ENCODE results near the gene SLAMF9.

Gene SLAMF9

DNA sequence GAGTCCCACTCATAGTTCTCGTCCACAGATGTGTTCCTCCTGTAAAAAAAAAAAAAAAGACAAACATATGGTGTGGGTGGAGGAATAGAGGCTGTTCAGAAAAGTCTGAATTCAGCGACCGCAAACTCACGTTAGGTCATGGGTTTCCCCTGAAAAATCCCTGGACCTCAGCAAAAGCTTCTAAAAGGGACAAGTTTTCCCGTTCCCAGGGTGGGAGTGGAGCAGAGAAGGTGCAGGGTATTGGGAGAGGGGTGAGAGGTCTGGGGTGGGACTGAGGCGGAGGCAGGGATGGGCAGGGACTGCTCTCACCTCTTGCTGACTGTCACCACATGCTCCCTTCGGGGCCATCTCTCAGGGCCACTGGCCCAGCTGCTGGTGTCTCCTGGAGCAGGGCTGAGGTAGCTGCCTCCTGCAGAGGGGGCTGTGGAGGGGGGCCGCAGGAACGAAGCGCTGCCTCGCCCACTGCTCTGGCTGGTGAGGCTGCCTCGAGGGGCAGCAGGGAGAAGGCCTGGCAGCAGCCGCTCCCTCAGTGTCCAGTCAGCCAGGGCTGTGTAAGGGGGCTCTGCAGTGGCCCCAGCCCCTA is 26.1 kb downstream of the SLAMF9 start:
- DNase-seq: no peak
- in situ Hi-C loops (cut with HindIII; ENCODE audit: low pct_ligation_motif_present, low pct_unique_long_range_greater_than_20kb, low sequenced_read_pairs): no loop called here

DNA sequence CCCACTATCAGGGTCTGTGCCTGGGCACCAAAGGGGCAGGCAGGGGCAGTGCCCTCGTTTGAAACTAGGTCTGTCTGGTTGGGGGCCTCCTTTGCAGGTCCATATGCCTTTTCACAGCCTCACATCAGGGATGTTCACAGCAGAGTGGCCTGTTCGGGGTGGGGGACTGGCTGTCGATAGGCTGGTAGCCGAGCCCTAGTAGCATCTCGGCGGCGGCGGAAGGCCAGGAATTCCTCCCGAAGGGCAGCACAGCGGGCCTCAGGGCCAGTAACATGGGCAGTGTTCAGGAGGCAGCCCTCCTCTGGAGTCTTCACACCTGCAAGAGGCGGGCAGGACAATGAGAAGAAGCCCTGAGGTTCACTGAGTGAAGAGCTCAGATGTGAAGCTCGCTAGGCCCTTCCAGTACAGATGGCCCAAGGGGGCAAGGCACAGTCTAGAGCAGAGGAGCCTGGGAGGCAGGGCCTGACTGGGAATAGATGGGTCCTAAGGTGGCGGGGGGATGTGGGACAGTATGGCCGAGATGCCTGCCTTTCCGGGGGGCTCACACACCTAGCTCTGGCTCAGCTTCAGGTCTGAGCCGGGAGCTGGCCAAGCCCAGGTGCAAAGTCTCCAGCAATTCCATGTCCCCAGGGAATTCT is 26.7 kb downstream of the SLAMF9 start:
- DNase-seq: no peak
- in situ Hi-C loops (cut with HindIII; ENCODE audit: low pct_ligation_motif_present, low pct_unique_long_range_greater_than_20kb, low sequenced_read_pairs): no loop called here

DNA sequence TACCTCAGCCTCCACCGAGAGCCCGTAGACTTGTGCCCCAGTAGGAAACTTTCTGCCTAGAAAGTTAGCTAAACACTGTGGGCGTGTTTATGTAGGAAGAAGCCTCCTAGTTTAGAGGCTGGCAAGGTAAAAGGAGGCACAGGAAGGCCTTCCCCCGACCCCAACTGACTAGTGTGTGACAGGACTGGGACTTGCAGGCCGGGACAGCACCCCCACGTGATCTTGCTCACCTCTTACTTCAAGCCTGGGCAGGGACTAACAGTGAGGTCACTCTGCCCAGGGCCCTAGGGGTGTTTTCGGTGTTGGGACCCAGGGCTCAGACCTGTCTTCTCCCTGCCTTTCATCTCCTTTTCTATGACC is 28.3 kb downstream of the SLAMF9 start:
- no peak for DNase-seq
- in situ Hi-C loops (cut with HindIII; ENCODE audit: low pct_ligation_motif_present, low pct_unique_long_range_greater_than_20kb, low sequenced_read_pairs): no loop called here

DNA sequence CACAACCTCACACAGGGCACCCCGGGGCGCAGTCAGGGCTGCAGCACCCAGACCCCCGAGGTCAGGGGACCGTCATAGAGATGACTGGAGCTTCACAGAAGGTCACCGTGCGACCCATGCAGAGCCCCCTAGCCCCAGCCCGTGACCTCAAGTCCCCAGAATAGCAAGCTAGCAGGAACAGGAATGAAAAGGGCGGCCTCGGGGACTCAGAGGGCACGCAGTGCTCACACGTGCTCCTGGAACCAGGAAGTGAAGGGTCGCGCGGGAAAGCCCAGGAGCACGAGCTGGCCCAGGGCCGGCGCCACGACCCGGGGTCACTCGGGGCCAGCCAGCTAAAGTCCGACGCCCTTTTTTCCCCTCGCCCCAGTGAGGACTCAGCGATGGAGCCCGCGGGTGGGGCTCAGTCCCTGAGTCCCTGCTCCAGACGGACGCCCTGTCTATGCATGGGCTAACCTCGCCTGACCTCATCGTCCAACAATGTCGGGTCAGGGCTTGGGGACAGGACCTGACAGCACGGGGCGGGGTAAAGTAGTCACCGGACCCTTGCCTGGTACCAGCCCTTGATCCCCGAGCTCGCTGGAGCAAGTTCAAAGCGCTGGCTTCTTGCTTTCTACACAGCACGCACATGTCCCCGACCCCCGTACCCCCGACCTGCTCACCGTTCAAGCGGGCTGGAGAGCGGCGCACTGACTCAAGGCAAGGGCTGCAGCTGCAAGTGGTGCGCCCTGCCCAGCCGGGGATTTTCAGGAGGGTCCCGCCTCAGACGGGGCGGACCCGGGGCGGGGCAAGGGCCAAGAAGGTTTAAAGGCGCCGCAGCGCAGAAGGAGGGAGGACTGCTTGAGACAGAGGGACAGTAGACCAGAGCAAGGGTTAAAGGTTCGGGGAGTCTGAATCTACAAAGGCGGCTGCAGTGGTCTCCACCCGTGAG is 29.0 kb downstream of the SLAMF9 start, which contains the start of gene TAGLN2:
TAGLN2 (minus strand) TSS at position 717 of the 928 bp plus-strand sequence. CDS start 4,998 bp downstream, outside the sequence.
- DNase-seq: peak; percentile 93
- in situ Hi-C loops (cut with HindIII; ENCODE audit: low pct_ligation_motif_present, low pct_unique_long_range_greater_than_20kb, low sequenced_read_pairs): no loop called here

DNA sequence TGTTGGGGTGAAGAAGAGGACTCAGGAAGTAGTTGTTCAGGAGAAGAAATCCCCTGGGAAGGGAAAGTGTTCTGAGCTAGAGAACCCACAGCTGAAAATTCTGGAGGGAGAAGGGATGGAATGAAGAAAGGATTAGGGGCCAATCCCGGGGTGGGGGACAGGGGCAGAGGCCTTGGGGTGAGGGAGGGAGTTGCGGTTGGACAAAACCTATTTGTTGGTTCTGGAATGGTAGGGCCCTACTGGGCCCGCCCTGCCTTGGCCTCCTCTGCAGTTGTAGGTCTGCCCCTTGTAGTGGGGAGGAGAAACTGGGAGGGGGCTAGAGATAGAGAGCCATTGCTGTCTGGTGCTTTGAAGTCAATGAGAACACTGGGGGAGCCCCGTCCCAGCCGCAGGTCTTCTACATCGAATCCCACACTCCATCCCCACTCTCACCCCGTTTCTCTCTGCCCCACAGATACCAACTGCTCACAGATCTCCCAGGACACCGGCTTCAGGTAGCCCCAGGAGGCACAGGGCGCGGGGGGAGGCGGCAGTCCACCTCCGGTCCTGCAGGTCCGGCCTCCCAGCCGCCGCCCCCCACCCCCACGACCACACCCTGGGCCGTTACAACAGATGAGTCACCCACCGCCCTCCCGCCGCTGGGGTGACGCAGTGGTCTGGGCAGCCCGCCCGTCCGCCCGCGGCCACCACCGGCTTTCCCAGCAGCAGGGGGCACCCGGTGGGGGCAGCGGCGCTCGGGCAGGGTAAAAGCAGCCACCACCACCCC is 29.8 kb downstream of the SLAMF9 start:
- DNase-seq: peak; percentile 92
- in situ Hi-C loops (cut with HindIII; ENCODE audit: low pct_ligation_motif_present, low pct_unique_long_range_greater_than_20kb, low sequenced_read_pairs): no loop called here

DNA sequence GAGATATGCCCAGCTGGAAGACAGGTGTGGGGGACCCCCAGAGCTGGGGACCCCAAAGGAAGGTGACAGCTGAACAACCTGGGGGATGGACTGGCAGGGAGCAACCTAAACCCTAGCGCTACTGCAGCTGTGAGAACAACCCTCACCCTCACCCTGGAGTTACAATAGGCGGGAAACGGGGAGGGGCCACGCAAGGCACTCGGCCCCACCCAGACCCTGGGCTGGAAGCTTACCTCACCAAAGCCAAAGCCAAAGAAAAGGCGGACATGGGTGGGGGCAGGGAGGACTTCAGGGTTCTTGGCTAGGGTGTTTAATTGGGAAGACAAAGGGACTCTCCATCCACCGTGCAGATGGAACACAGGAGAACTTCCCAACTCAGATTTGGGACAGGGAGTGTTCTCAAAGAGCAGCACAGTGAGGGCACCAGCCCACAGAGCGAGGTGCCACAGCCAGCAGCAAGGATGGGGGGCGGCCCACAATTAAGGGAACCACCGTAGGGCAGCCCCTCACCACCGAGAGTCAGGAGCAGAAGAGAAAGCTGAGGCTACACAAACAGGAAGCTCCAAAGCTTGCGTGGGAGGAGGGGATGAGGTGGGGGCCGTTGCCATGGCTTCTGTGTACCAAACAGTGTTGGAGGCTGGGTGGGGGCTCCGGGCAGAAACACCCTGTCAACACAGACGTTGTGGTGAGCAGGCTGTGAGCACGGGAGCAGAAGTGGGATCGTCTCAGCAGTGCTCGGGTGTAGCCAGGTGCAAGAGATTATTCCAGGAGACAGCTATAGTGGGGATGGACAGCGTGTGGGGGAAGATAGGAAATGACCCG is 30.6 kb downstream of the SLAMF9 start:
- in situ Hi-C loops (cut with HindIII; ENCODE audit: low pct_ligation_motif_present, low pct_unique_long_range_greater_than_20kb, low sequenced_read_pairs): no loop called here
- peak; percentile 80 for DNase-seq

DNA sequence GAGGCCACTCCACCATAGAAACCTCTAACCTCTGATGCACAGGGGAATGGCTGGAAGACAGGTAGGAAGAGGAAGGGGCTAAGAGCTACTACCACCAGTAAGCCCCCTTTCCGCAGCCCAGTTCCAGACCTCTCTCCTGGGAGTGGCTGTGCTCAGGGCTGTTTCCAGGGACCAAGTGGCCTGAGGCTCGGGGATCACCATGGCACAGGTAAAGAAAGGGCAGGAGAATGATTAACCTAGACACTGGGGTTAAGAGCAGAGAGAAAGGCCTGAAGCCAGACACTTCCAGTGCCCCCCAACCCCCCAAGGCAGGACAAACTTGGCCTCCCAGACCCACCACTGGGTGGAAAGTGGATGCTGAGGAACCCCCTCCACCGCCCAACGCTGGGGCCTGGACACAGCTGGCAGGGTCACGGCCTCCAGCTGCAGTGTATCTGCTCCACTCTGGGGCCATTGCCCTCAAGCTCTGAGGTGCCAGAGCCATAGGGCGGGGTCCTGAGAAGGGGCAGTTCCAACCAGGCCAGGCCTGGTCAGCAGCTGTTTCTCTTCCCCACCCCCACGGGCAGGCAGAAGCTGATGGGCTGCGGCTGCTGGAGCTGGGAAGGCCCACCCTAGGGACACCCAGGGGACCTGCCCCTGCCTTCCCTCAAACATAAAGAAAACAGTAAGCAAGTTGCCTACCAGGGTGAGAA is 31.4 kb downstream of the SLAMF9 start:
- in situ Hi-C loops (cut with HindIII; ENCODE audit: low pct_ligation_motif_present, low pct_unique_long_range_greater_than_20kb, low sequenced_read_pairs): no loop called here
- DNase-seq: no peak

DNA sequence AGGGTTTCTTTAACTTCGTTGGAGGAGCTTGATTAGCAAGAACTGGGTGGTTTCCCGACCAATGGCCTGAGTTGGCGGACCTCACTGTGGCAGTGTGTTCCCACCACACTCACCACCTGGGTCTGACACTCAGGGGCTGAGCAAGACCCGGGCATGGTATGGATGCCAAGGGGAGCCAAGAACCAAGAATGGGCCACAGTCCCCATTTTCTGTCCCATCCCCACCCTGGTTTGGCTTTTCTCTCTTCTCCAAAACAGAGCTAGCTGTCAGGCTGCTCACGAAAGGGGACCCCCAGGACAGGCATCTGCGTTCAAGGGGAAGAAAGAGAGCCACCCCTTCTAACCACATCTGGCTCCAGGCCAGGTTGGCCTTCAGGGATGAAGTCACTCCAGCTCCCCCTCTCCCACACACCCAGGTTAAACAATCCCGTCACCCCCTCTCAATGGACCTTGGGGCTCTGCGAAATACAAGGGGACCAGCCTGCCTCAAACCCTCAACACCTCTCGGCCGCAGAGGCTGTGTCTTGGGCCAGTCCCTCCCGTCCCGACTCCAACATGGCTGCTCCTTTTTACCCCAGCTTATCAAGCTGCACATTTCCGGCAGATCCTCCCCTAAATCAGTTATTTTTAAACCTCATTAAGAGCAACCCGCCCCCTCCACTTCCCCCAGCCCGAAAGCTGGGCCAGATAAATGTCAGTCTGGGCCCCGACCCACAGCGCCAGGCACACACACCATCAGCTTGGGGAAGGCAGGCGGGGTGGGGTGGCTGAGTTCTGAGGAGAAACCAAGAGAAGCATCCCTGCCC is 32.1 kb downstream of the SLAMF9 start:
- DNase-seq: no peak
- in situ Hi-C loops (cut with HindIII; ENCODE audit: low pct_ligation_motif_present, low pct_unique_long_range_greater_than_20kb, low sequenced_read_pairs): no loop called here

DNA sequence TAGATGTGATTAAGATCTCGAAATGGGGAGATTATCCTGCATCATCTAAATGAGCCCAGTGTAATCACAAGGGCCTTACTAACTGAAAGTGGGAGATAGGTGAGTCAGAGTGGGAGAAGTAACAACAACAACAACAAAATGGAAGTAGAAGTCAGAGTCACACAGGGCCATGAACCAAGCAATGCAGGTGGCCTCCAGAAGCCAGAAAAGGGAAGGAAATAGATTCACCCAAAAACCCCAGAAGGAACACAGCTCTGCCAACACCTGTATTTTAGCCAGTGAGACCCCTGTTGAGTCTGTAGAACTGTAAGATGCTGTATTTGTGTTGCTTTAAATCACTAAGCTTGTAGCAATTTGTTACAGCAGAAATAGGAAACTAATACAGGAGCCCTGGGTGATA is 32.8 kb downstream of the SLAMF9 start:
- in situ Hi-C loops (cut with HindIII; ENCODE audit: low pct_ligation_motif_present, low pct_unique_long_range_greater_than_20kb, low sequenced_read_pairs): no loop called here
- DNase-seq: no peak

DNA sequence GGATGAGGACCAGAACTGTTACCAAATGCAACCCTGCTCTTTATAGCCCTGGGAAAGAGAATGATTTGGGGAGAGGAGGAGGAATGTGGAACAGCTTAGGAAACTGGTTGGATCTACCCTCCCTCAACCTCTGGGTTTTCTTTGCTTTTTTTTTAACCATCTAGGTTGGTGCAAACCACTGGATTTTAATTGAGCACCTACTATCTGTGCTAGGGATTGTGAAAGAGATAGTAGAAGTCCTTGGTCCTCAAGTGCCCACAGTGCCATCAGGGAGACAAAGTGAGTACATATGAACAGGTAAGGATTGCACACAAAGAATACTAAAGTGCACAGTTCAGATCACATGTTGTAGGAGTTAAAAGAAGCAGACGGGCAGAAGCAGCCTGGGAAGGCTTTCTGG is 33.4 kb downstream of the SLAMF9 start:
- in situ Hi-C loops (cut with HindIII; ENCODE audit: low pct_ligation_motif_present, low pct_unique_long_range_greater_than_20kb, low sequenced_read_pairs): no loop called here
- DNase-seq: no peak

DNA sequence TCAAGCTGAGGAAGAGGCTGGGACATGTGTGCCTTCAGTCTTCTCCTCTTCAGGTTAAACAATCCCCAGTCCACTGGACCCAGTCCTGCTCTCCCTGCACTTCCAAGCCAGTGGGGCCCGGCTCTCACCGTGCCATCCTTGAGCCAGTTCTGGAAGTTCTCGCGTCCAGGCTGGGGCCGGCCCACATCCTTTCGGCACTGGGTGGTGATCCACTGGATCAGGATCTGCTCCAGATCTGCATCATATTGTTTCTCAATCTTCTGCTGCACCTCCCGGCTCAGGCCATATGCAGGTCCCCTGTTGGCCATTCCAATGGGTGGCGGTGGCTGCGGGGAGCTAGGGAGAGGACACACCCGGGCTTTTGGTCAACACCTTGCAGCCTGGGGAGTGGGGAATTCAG is 33.8 kb downstream of the SLAMF9 start:
- no peak for DNase-seq
- in situ Hi-C loops (cut with HindIII; ENCODE audit: low pct_ligation_motif_present, low pct_unique_long_range_greater_than_20kb, low sequenced_read_pairs): no loop called here

DNA sequence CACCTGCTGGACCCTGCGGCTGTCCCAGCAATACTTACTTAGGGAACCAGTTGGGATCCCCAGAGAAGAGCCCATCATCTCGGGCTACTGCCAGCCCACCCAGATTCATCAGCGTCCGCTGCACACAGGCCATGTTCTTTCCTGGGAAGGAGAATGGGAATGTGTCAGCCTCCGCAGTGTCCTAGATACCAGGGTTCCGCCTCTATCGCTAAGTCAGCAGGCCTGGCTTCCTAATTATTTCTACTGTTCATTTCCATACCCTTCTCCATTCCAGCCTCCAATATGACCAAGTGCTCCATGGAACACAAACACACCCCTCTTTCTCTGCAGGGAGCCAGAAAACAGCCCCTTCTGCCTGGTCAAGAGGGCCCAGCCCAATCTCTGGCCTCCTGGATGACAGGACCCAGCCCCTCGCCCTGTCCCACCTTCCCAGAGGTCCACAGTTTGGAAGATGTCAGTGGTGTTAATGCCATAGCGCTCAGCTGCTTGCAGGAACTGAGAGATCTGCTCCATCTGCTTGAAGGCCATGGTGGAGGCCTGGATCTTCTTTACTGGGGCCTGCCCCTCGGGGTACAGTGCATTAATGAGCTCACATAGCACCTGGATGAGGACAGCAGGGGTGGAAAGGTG is 34.7 kb downstream of the SLAMF9 start:
- in situ Hi-C loops (cut with HindIII; ENCODE audit: low pct_ligation_motif_present, low pct_unique_long_range_greater_than_20kb, low sequenced_read_pairs): no loop called here

DNA sequence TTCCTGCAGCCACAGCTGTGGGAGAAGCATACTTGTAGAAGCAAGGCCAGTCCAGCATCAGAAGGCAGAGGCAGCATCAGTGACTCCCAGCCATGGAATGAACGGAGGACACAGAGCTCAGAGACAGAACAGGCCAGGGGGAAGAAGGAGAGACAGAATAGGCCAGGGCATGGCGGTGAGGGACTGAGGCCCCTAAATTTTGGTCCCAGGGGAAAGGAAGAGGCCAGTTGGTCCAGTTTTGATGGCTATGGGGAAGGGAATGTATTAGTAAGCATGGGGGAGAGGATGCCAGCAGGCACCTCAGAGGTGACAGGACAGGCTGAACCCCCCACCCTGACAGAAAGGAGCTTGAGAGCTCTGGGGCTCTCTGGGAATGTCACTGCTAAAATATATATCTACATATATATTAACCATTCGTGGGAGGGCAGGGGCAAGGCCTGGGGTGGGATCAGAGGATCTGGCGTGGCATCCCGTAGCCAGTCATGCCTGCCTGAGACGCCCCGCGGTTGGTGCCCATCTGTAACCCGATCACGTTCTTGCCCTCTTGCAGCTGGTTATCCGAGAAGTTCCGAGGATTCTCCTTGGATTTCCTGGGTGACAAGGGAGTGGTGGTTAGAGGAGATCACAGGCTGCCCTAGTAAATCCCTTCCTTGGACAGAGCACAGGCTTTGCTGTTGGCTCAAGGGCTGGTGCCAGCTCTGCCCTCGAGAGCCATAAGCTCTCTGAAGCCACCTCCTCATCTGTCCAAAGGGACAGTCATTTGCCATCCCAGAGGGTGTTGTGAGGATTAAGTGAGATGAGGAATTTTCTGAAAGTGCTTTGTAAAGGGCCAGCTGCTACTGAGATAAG is 35.5 kb downstream of the SLAMF9 start:
- in situ Hi-C loops (cut with HindIII; ENCODE audit: low pct_ligation_motif_present, low pct_unique_long_range_greater_than_20kb, low sequenced_read_pairs): no loop called here

More for the DNA sequence above, 34.7 kb downstream of the SLAMF9 start:
- DNase-seq: no peak

DNA sequence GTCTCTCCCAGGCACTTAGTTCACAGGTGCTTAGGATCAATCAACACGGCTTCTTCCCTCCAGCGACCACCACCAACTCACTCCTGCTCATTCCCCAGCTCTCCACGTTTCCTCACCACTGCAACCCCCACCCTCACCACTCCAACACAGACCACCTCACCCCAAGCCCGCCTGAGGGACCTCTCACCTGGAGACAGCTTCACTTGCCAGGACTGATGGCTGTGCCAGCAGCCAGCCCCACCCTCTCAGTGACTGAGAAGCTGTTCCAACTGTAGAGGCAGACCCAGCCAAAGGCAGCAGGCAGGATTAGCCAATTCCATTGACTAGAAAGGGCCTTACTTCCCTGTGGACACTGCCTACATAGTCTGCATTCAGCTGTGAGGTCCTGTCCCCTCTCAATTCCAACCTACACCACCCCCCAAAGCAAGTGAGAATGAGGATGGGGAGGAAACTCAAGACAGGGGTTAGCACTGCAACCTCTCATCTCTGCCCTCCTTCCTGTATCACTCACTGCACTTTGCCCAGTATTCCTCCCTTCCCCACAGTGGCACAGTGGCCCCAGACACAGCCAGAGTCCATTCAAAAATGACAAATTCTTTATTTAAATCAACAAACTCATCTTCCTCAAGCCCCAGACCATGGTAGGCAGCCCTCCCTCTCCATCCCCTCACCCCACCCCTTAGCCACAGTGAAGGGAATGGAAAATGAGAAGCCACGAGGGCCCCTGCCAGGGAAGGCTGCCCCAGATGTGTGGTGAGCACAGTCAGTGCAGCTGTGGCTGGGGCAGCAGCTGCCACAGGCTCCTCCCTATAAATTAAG is 36.3 kb downstream of the SLAMF9 start:
- in situ Hi-C loops (cut with HindIII; ENCODE audit: low pct_ligation_motif_present, low pct_unique_long_range_greater_than_20kb, low sequenced_read_pairs): no loop called here
- DNase-seq: no peak

More for the DNA sequence above, 35.5 kb downstream of the SLAMF9 start:
- DNase-seq: no peak
